Smooth muscle cell (in vitro differentiated cells): ENCODE measurements around the gene PCDH9. TPM values are rescaled to one million over a fixed set of nuclear protein-coding genes. Genes with fewer than 3 reads are reported as not detected.

Experiments used
- DNase-seq: peaks from one replicate; lab custom pipeline; 2025; ENCODE audit not compliant: unreplicated experiment; lab: John Stamatoyannopoulos, UW
- H2AFZ ChIP-seq: fragments of 200-600 bp; sonication (generic); 2 replicates; pipeline ENCODE4 v1.6.0; 2016; ENCODE audit warnings: antibody characterized with exemption, low read depth, mild to moderate bottlenecking
- H3F3A ChIP-seq: fragments of 200-600 bp; sonication (generic); 2 replicates; pipeline ENCODE4 v1.6.0; 2017; ENCODE audit warnings: antibody characterized with exemption, low read depth
- H3K27ac ChIP-seq: fragments of 200-600 bp; sonication (generic); 2 replicates; pipeline ENCODE4 v1.5.1; 2016; ENCODE audit warnings: low read depth, mild to moderate bottlenecking
- H3K27me3 ChIP-seq: fragments of 200-600 bp; sonication (generic); 2 replicates; pipeline ENCODE4 v1.6.1; 2016; ENCODE audit warnings: low read depth, mild to moderate bottlenecking
- H3K36me3 ChIP-seq: fragments of 200-600 bp; sonication (generic); 2 replicates; pipeline ENCODE4 v1.5.1; 2016; ENCODE audit warnings: low read depth
- H3K4me1 ChIP-seq: fragments of 200-600 bp; sonication (generic); 2 replicates; pipeline ENCODE4 v1.5.1; 2016; ENCODE audit warnings: low read depth
- H3K4me2 ChIP-seq: fragments of 200-600 bp; sonication (generic); 2 replicates; pipeline ENCODE4 v1.6.0; 2016; ENCODE audit warnings: mild to moderate bottlenecking
- H3K4me3 ChIP-seq: fragments of 200-600 bp; sonication (generic); 2 replicates; pipeline ENCODE4 v1.5.1; 2016; ENCODE audit warnings: mild to moderate bottlenecking
- H3K79me2 ChIP-seq: fragments of 200-600 bp; sonication (generic); 2 replicates; pipeline ENCODE4 v1.6.0; 2016; ENCODE audit warnings: low read depth, mild to moderate bottlenecking
- H3K9ac ChIP-seq: fragments of 200-600 bp; sonication (generic); 2 replicates; pipeline ENCODE4 v1.6.0; 2016; ENCODE audit warnings: low read depth
- H3K9me3 ChIP-seq: fragments of 200-600 bp; sonication (generic); replicated peaks from 2 replicates; pipeline ENCODE4 v1.5.1; 2016; ENCODE audit warnings: low read depth
- H4K20me1 ChIP-seq: fragments of 200-600 bp; sonication (generic); 2 replicates; pipeline ENCODE4 v1.6.0; 2016; ENCODE audit warnings: low read depth
- WGBS: methylation state at CpG from one replicate; pipeline ENCODE4 v1.1.7; 2016; ENCODE audit warnings: low lambda C conversion rate; 5-methylcytosine and 5-hydroxymethylcytosine counted together
- polyA plus RNA-seq: library from polyadenylated mRNA; unstranded; fragments of >200 nt; fragmentation: Nextera tagmentation; extraction: Ambion mirVana; gene quantifications from 2 replicates; pipeline ENCODE4 v1.2.1, GENCODE V29; 2016
- total RNA-seq: library from RNA; depleted of rRNA; stranded (reverse); fragments of >200 nt; gene quantifications from 2 replicates; pipeline ENCODE4 v1.2.3, GENCODE V29; 2014
- TF ChIP-seq, protein P1 (sequence below): fragments of 200-600 bp; sonication (generic); IDR thresholded peaks from 2 replicates; pipeline ENCODE4 v1.5.1; 2017; ENCODE audit warnings: borderline replicate concordance, mild to moderate bottlenecking, antibody characterized with exemption; ENCODE audit not compliant: insufficient read depth, poor library complexity, severe bottlenecking

The PCDH9 gene
- total and polyA plus RNA-seq, 2 experiments from 2014 or later: 0.65 to 1.9 TPM

- Histone ChIP-seq H3K27ac (no peak overlapping the region), H3K27me3 (no peaks in the 10 kb centered on the region), H4K20me1 (no peaks in the 10 kb centered on the region), H3K36me3 (no peaks in the 10 kb centered on the region), H3K79me2 (no peaks in the 10 kb centered on the region), H3F3A (no peaks in the 10 kb centered on the region), H2AFZ (no peak overlapping the region), H3K4me3 (no peak overlapping the region), H3K9ac (no peak overlapping the region), H3K4me1 (no peaks in the 10 kb centered on the region), H3K4me2 (no peak overlapping the region), H3K9me3 (no peaks in the 10 kb centered on the region)
- DNase-seq: no peak
- TF ChIP-seq, protein P1, sequence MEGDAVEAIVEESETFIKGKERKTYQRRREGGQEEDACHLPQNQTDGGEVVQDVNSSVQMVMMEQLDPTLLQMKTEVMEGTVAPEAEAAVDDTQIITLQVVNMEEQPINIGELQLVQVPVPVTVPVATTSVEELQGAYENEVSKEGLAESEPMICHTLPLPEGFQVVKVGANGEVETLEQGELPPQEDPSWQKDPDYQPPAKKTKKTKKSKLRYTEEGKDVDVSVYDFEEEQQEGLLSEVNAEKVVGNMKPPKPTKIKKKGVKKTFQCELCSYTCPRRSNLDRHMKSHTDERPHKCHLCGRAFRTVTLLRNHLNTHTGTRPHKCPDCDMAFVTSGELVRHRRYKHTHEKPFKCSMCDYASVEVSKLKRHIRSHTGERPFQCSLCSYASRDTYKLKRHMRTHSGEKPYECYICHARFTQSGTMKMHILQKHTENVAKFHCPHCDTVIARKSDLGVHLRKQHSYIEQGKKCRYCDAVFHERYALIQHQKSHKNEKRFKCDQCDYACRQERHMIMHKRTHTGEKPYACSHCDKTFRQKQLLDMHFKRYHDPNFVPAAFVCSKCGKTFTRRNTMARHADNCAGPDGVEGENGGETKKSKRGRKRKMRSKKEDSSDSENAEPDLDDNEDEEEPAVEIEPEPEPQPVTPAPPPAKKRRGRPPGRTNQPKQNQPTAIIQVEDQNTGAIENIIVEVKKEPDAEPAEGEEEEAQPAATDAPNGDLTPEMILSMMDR: no peak
- WGBS: 97% methylated on average over 4 of the region's 4 CpGs
Measured at GRCh38 chr13:66547685-66548084, 682.5 kb downstream of the PCDH9 start.

DNA sequence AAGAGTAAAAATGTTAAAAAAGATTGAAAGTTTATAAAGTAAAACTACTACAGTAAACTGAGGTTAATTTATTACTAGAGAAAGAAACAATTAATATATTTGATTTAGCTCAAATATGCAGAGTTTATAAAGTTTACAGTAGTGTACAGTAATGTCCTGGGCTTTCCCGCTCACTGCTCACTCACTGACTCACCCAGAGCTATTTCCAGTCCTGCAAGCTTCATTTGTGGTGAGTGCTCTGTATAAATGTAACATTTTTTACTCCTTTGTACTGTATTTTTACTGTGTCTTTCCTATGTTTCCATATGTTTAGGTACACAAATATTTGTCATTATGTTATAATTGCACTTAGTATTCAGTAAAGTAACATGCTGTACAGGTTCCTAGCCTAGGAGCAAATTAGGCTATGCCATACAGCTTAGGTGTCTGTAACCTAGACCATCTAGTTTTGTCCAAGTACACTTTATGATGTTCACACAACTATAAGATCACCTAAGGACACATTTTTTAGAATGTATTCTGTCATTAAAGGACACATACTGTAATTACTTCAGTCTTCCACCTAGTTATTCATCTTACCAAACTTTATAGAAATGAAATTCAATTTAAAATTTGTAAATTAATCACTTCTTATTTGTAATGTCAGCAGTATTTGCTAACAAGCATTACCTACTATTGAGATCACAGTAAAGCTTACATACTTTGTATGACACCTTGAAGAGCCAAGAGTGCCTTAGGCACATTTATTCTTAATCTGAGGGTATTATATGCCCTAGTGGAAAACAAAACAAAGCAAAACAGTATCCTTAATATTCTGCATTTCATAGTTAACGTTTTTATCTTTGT is 683.4 kb downstream of the PCDH9 start:
- H3K4me1 ChIP-seq: no peaks in the 10 kb centered on the region
- WGBS: 52% methylated on average over 2 of the region's 2 CpGs
- no peak overlapping the region for H3K4me2 ChIP-seq
- no peaks in the 10 kb centered on the region for H3K36me3 ChIP-seq
- H3K9me3 ChIP-seq: no peaks in the 10 kb centered on the region
- no peak for DNase-seq
- peak overlapping the region; percentile 22 for H2AFZ ChIP-seq
- H4K20me1 ChIP-seq: no peaks in the 10 kb centered on the region
- no peak overlapping the region for H3K4me3 ChIP-seq
- no peaks in the 10 kb centered on the region for H3K27me3 ChIP-seq
- no peaks in the 10 kb centered on the region for H3F3A ChIP-seq
- no peak overlapping the region for H3K27ac ChIP-seq
- H3K79me2 ChIP-seq: no peaks in the 10 kb centered on the region
- TF ChIP-seq, protein P1: no peak
- no peak overlapping the region for H3K9ac ChIP-seq

GRCh38 chr13:66543780-66544179 is 686.4 kb downstream of the PCDH9 start:
- H3K4me3 ChIP-seq: no peak overlapping the region
- no peaks in the 10 kb centered on the region for H4K20me1 ChIP-seq
- H3K4me2 ChIP-seq: no peak overlapping the region
- no peak for DNase-seq
- WGBS: 67% methylated on average over 1 of the region's 1 CpG
- H3K36me3 ChIP-seq: no peaks in the 10 kb centered on the region
- H3K9ac ChIP-seq: no peak overlapping the region
- H3K27ac ChIP-seq: no peak overlapping the region
- H3F3A ChIP-seq: no peaks in the 10 kb centered on the region
- TF ChIP-seq, protein P1: no peak
- H3K79me2 ChIP-seq: no peaks in the 10 kb centered on the region
- no peaks in the 10 kb centered on the region for H3K4me1 ChIP-seq
- H2AFZ ChIP-seq: no peak overlapping the region
- H3K9me3 ChIP-seq: no peaks in the 10 kb centered on the region
- H3K27me3 ChIP-seq: no peaks in the 10 kb centered on the region

GRCh38 chr13:66537417-66537816 is 692.7 kb downstream of the PCDH9 start:
- Histone ChIP-seq H3K27ac (no peak overlapping the region), H3K79me2 (no peaks in the 10 kb centered on the region), H3K9me3 (no peaks in the 10 kb centered on the region), H3K36me3 (no peaks in the 10 kb centered on the region), H3K4me1 (peaks cover 4% of the 10 kb centered on the region), H2AFZ (no peak overlapping the region), H4K20me1 (no peaks in the 10 kb centered on the region), H3K4me3 (no peak overlapping the region), H3K27me3 (no peaks in the 10 kb centered on the region), H3K9ac (no peak overlapping the region), H3F3A (no peaks in the 10 kb centered on the region), H3K4me2 (no peak overlapping the region)
- TF ChIP-seq, protein P1: no peak
- 30% methylated on average over 1 of the region's 1 CpG for WGBS
- no peak for DNase-seq
